ENCODE data around the gene HGFAC. TPM values are rescaled to one million over a fixed set of nuclear protein-coding genes. Genes with fewer than 3 reads are reported as not detected.

HGFAC gene
- total RNA-seq, 2 donors from 2014 or later: 0.95 TPM; not detected in 1

- peaks cover 0 to under 1% of the 10 kb centered on the region in 2 donors for H3K4me1 ChIP-seq (ENCODE audit: control insufficient read depth in 1 of 2, low read depth in 2 of 2)
- TF ChIP-seq, protein P1, sequence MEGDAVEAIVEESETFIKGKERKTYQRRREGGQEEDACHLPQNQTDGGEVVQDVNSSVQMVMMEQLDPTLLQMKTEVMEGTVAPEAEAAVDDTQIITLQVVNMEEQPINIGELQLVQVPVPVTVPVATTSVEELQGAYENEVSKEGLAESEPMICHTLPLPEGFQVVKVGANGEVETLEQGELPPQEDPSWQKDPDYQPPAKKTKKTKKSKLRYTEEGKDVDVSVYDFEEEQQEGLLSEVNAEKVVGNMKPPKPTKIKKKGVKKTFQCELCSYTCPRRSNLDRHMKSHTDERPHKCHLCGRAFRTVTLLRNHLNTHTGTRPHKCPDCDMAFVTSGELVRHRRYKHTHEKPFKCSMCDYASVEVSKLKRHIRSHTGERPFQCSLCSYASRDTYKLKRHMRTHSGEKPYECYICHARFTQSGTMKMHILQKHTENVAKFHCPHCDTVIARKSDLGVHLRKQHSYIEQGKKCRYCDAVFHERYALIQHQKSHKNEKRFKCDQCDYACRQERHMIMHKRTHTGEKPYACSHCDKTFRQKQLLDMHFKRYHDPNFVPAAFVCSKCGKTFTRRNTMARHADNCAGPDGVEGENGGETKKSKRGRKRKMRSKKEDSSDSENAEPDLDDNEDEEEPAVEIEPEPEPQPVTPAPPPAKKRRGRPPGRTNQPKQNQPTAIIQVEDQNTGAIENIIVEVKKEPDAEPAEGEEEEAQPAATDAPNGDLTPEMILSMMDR (IDR thresholded peaks at IDR 0.05): no peak
- H3K36me3 ChIP-seq: peaks cover 5% of the 10 kb centered on the region
- no peaks in the 10 kb centered on the region for H3K9me3 ChIP-seq
- H3K4me3 ChIP-seq: no peak overlapping the region
- no peak for ATAC-seq (ENCODE audit: insufficient number of reproducible peaks, low FRiP score, low read depth)
- no peak overlapping the region for H3K27ac ChIP-seq
- no peaks in the 10 kb centered on the region for H3K27me3 ChIP-seq (replicated peaks; ENCODE audit: insufficient read depth)
- DNase-seq (ENCODE audit: low spot score): no peak
Observed at GRCh38 chr4:3411676-3412075, 30.1 kb upstream of the HGFAC start.

- Histone ChIP-seq H3K36me3 (peaks cover 11% of the 10 kb centered on the region), H3K9me3 (no peaks in the 10 kb centered on the region), H3K27ac (no peak overlapping the region), H3K4me3 (no peak overlapping the region), H3K27me3 (replicated peaks; ENCODE audit: insufficient read depth) (no peaks in the 10 kb centered on the region), H3K4me1 (ENCODE audit: control insufficient read depth in 1 of 2, low read depth in 2 of 2) (no peaks in the 10 kb centered on the region)
- TF ChIP-seq, protein P1 (IDR thresholded peaks at IDR 0.05): no peak
- ATAC-seq (ENCODE audit: insufficient number of reproducible peaks, low FRiP score, low read depth) (no peak), DNase-seq (ENCODE audit: low spot score) (no peak)
Observed at GRCh38 chr4:3412257-3413020, 29.3 kb upstream of the HGFAC start.

DNA sequence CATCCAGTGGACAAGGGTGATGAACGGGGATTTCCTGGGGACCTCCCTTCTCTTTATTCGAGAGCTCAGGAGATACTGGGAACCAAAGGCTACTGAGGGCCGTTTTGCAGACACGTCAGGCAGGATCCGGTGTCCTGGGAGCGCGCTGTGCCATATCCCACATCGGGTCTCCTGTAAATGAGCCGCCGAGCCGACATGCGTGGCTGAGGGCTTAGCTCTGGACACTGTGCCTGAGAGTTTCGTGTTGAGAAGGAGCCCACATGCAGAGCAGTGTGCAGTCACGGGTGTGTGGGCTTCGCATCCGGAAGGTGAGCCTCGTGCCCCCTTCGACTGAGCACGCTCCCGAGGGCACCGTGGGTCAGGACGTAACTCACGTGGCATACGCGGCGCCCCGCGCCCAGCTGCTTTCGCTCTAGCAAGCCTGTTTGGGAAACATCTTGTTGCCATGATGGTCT, 28.5 kb upstream of the HGFAC start:
- Histone ChIP-seq H3K27ac (no peak overlapping the region), H3K9me3 (no peaks in the 10 kb centered on the region), H3K4me1 (ENCODE audit: control insufficient read depth in 1 of 2, low read depth in 2 of 2) (no peaks in the 10 kb centered on the region), H3K27me3 (replicated peaks; ENCODE audit: insufficient read depth) (no peaks in the 10 kb centered on the region), H3K36me3 (peaks cover 14% of the 10 kb centered on the region), H3K4me3 (no peak overlapping the region)
- no peak for DNase-seq (ENCODE audit: low spot score)
- TF ChIP-seq, protein P1 (IDR thresholded peaks at IDR 0.05): no peak
- ATAC-seq (ENCODE audit: insufficient number of reproducible peaks, low FRiP score, low read depth): no peak

GRCh38 chr4:3413675-3414420, 27.9 kb upstream of the HGFAC start:
- H3K36me3 ChIP-seq: peaks cover 14% of the 10 kb centered on the region
- TF ChIP-seq, protein P1 (IDR thresholded peaks at IDR 0.05): no peak
- H3K27ac ChIP-seq: no peak overlapping the region
- H3K27me3 ChIP-seq (replicated peaks; ENCODE audit: insufficient read depth): no peaks in the 10 kb centered on the region
- no peaks in the 10 kb centered on the region for H3K9me3 ChIP-seq
- no peak for ATAC-seq (ENCODE audit: insufficient number of reproducible peaks, low FRiP score, low read depth)
- H3K4me1 ChIP-seq (ENCODE audit: control insufficient read depth in 1 of 2, low read depth in 2 of 2): no peaks in the 10 kb centered on the region
- no peak for DNase-seq (ENCODE audit: low spot score)
- H3K4me3 ChIP-seq: no peak overlapping the region
